Type B pancreatic cell (in vitro differentiated cells): ENCODE results near the gene TEAD1. TPM values are rescaled to one million over a fixed set of nuclear protein-coding genes. Genes with fewer than 3 reads are reported as not detected.

Experiments used
- DNase-seq: peaks from one replicate; pipeline ENCODE4 v3.0.0; 2021; ENCODE audit warnings: mixed read lengths; ENCODE audit not compliant: unreplicated experiment; ENCODE audit errors: extremely low spot score
- H3K27ac Mint-ChIP-seq: 2 replicates; pipeline ENCODE4 v1.8.0; 2021; ENCODE audit warnings: mild to moderate bottlenecking, mixed read lengths
- H3K27me3 Mint-ChIP-seq: 2 replicates; pipeline ENCODE4 v1.8.0; 2021; ENCODE audit warnings: mixed read lengths
- H3K36me3 Mint-ChIP-seq: 2 replicates; pipeline ENCODE4 v1.8.0; 2021; ENCODE audit warnings: mixed read lengths
- H3K4me1 Mint-ChIP-seq: one replicate; pipeline ENCODE4 v1.8.0; 2021; ENCODE audit warnings: mixed read lengths; ENCODE audit not compliant: unreplicated experiment
- H3K4me3 Mint-ChIP-seq: 2 replicates; pipeline ENCODE4 v1.8.0; 2021; ENCODE audit warnings: mild to moderate bottlenecking, mixed read lengths
- H3K9me3 Mint-ChIP-seq: 2 replicates; pipeline ENCODE4 v1.8.0; 2021; ENCODE audit warnings: mixed read lengths
- CTCF ChIP-seq: fragments of 200-600 bp; sonication (generic); conservative IDR thresholded peaks from 2 replicates; pipeline ENCODE4 v1.5.0; 2021; ENCODE audit warnings: antibody characterized with exemption, mild to moderate bottlenecking
- total RNA-seq: library from RNA; stranded (reverse); gene quantifications from 2 replicates; pipeline ENCODE4 v1.2.1, GENCODE V29; 2021; ENCODE audit warnings: low replicate concordance

TEAD1 gene
- total RNA-seq, 1 donor from 2014 or later, result 91.8 TPM

- no peak overlapping the region for H3K27ac Mint-ChIP-seq
- TF ChIP-seq CTCF, result no peak
Measured at GRCh38 chr11:12750181-12750580, 76.0 kb downstream of the TEAD1 start.

GRCh38 chr11:12752868-12753524 lies 78.8 kb downstream of the TEAD1 start:
- H3K27ac Mint-ChIP-seq, result no peak overlapping the region
- peak; percentile 43 for TF ChIP-seq CTCF
- H3K4me1 Mint-ChIP-seq, result peaks cover 70% of the 10 kb centered on the region
- peaks cover 7% of the 10 kb centered on the region for H3K36me3 Mint-ChIP-seq
- H3K27me3 Mint-ChIP-seq, result no peaks in the 10 kb centered on the region
- no peak overlapping the region for H3K4me3 Mint-ChIP-seq
- DNase-seq, result no peak
- H3K9me3 Mint-ChIP-seq, result no peaks in the 10 kb centered on the region

More at GRCh38 chr11:12750181-12750580, 76.0 kb downstream of the TEAD1 start:
- Mint-ChIP-seq H3K36me3 (peaks cover 7% of the 10 kb centered on the region), H3K4me1 (peaks cover 72% of the 10 kb centered on the region), H3K9me3 (no peaks in the 10 kb centered on the region), H3K4me3 (no peak overlapping the region), H3K27me3 (no peaks in the 10 kb centered on the region)
- no peak for DNase-seq

- Mint-ChIP-seq H3K4me1 (peaks cover 62% of the 10 kb centered on the region), H3K9me3 (no peaks in the 10 kb centered on the region), H3K27ac (peak overlapping the region; percentile 17), H3K36me3 (peaks cover 7% of the 10 kb centered on the region), H3K27me3 (no peaks in the 10 kb centered on the region), H3K4me3 (no peak overlapping the region)
- no peak for TF ChIP-seq CTCF
- no peak for DNase-seq
Measured at GRCh38 chr11:12754021-12754420, 79.8 kb downstream of the TEAD1 start.

- H3K36me3 Mint-ChIP-seq, result peaks cover 11% of the 10 kb centered on the region
- H3K9me3 Mint-ChIP-seq, result no peaks in the 10 kb centered on the region
- H3K4me1 Mint-ChIP-seq, result peaks cover 60% of the 10 kb centered on the region
- no peak for DNase-seq
- no peak overlapping the region for H3K4me3 Mint-ChIP-seq
- TF ChIP-seq CTCF, result no peak
- no peaks in the 10 kb centered on the region for H3K27me3 Mint-ChIP-seq
- H3K27ac Mint-ChIP-seq, result peak overlapping the region; percentile 17
Measured at GRCh38 chr11:12754582-12755234, 80.5 kb downstream of the TEAD1 start.

GRCh38 chr11:12755510-12756453 lies 81.6 kb downstream of the TEAD1 start:
- Mint-ChIP-seq H3K4me1 (peaks cover 59% of the 10 kb centered on the region), H3K27ac (no peak overlapping the region), H3K4me3 (no peak overlapping the region), H3K27me3 (no peaks in the 10 kb centered on the region), H3K9me3 (no peaks in the 10 kb centered on the region), H3K36me3 (peaks cover 11% of the 10 kb centered on the region)
- TF ChIP-seq CTCF, result no peak
- DNase-seq, result no peak
